Loucy (cell line): ENCODE data around the gene SFTPB.

Source experiments
- H2AFZ ChIP-seq: fragments of 200-600 bp; sonication (generic); 2 replicates; pipeline ENCODE4 v1.6.0; 2016; ENCODE audit warnings: antibody characterized with exemption, mild to moderate bottlenecking, low read length, moderate library complexity
- H3F3A ChIP-seq: fragments of 200-600 bp; 2 replicates; pipeline ENCODE4 v1.6.0; 2016; ENCODE audit warnings: antibody characterized with exemption, low read depth, mild to moderate bottlenecking
- H3K27me3 ChIP-seq: fragments of 200-600 bp; sonication (generic); 2 replicates; pipeline ENCODE4 v1.6.1; 2014; ENCODE audit warnings: low read length, mild to moderate bottlenecking; ENCODE audit not compliant: insufficient read depth, poor library complexity, severe bottlenecking
- H3K36me3 ChIP-seq: fragments of 200-600 bp; sonication (generic); 2 replicates; pipeline ENCODE4 v1.6.1; 2016; ENCODE audit warnings: low read length; ENCODE audit not compliant: insufficient read depth
- H3K4me1 ChIP-seq: fragments of 200-600 bp; sonication (generic); 2 replicates; pipeline ENCODE4 v1.5.1; 2014; ENCODE audit warnings: low read length, mild to moderate bottlenecking; ENCODE audit not compliant: insufficient read depth, poor library complexity, severe bottlenecking
- H3K4me2 ChIP-seq: fragments of 200-600 bp; sonication (generic); 2 replicates; pipeline ENCODE4 v1.6.0; 2014; ENCODE audit warnings: antibody characterized with exemption, low read length, low read depth, mild to moderate bottlenecking; ENCODE audit not compliant: poor library complexity, severe bottlenecking
- H3K4me3 ChIP-seq: fragments of 200-600 bp; sonication (generic); 2 replicates; pipeline ENCODE4 v1.5.1; 2014; ENCODE audit warnings: low read length, mild to moderate bottlenecking, mixed read lengths; ENCODE audit not compliant: poor library complexity, severe bottlenecking
- H3K79me2 ChIP-seq: fragments of 200-600 bp; sonication (generic); 2 replicates; pipeline ENCODE4 v1.6.1; 2014; ENCODE audit warnings: low read length; ENCODE audit not compliant: insufficient read depth
- H3K9ac ChIP-seq: fragments of 200-600 bp; sonication (generic); 2 replicates; pipeline ENCODE4 v1.6.0; 2014; ENCODE audit warnings: mild to moderate bottlenecking, low read depth, low read length, moderate library complexity; ENCODE audit not compliant: poor library complexity, severe bottlenecking
- H3K9me2 ChIP-seq: fragments of 200-600 bp; sonication (generic); replicated peaks from 2 replicates; pipeline ENCODE4 v1.6.1; 2016; ENCODE audit warnings: low read depth, low read length, mixed read lengths
- H3K9me3 ChIP-seq: fragments of 200-600 bp; sonication (generic); 2 replicates; pipeline ENCODE4 v1.6.1; 2014; ENCODE audit warnings: mild to moderate bottlenecking, antibody characterized with exemption, low read length, low read depth; ENCODE audit not compliant: insufficient read depth
- H4K20me1 ChIP-seq: fragments of 200-600 bp; sonication (generic); 2 replicates; pipeline ENCODE4 v1.6.0; 2014; ENCODE audit warnings: antibody characterized with exemption, low read length, mild to moderate bottlenecking; ENCODE audit not compliant: insufficient read depth, poor library complexity, severe bottlenecking
- EZH2phosphoT487 ChIP-seq: fragments of 200-600 bp; IDR thresholded peaks from 2 replicates; pipeline ENCODE4 v1.6.1; 2018; ENCODE audit warnings: antibody characterized with exemption, mild to moderate bottlenecking, moderate library complexity, borderline replicate concordance
- TF ChIP-seq, protein P1 (sequence below): fragments of 200-600 bp; sonication (generic); conservative IDR thresholded peaks from 2 replicates; pipeline ENCODE4 v1.5.1; 2014; ENCODE audit warnings: mild to moderate bottlenecking, antibody characterized with exemption, low read length

The SFTPB gene

DNA sequence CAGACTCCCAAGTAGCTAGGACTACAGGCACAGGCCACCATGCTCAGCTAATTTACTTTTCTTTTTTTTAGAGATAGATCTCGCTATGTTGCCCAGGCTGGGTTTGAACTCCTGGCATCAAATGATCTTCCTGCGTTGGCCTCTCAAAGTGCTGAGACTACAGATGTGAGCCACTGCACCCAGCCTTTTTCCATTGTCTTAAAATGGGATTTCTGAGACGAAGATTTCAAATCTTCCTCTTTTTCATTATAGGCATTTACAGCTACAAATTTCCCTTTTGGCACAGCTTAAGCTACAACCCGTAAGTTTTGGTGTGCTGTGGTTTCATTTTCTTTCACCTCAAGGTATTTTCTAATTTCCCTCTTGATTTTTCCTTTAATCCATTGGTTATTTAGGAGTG, 34.8 kb upstream of the SFTPB start:
- no peaks in the 10 kb centered on the region for H4K20me1 ChIP-seq
- H3K36me3 ChIP-seq: no peaks in the 10 kb centered on the region
- no peaks in the 10 kb centered on the region for H3K27me3 ChIP-seq
- no peaks in the 10 kb centered on the region for H3F3A ChIP-seq
- no peaks in the 10 kb centered on the region for H3K79me2 ChIP-seq
- no peaks in the 10 kb centered on the region for H3K9me3 ChIP-seq
- no peaks in the 10 kb centered on the region for H3K9me2 ChIP-seq
- H3K4me1 ChIP-seq: peaks cover 17% of the 10 kb centered on the region
- no peak for TF ChIP-seq EZH2phosphoT487
- TF ChIP-seq, protein P1, sequence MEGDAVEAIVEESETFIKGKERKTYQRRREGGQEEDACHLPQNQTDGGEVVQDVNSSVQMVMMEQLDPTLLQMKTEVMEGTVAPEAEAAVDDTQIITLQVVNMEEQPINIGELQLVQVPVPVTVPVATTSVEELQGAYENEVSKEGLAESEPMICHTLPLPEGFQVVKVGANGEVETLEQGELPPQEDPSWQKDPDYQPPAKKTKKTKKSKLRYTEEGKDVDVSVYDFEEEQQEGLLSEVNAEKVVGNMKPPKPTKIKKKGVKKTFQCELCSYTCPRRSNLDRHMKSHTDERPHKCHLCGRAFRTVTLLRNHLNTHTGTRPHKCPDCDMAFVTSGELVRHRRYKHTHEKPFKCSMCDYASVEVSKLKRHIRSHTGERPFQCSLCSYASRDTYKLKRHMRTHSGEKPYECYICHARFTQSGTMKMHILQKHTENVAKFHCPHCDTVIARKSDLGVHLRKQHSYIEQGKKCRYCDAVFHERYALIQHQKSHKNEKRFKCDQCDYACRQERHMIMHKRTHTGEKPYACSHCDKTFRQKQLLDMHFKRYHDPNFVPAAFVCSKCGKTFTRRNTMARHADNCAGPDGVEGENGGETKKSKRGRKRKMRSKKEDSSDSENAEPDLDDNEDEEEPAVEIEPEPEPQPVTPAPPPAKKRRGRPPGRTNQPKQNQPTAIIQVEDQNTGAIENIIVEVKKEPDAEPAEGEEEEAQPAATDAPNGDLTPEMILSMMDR: no peak
- H3K4me2 ChIP-seq: no peak overlapping the region
- H3K4me3 ChIP-seq: no peak overlapping the region
- no peak overlapping the region for H2AFZ ChIP-seq
- no peak overlapping the region for H3K9ac ChIP-seq

DNA sequence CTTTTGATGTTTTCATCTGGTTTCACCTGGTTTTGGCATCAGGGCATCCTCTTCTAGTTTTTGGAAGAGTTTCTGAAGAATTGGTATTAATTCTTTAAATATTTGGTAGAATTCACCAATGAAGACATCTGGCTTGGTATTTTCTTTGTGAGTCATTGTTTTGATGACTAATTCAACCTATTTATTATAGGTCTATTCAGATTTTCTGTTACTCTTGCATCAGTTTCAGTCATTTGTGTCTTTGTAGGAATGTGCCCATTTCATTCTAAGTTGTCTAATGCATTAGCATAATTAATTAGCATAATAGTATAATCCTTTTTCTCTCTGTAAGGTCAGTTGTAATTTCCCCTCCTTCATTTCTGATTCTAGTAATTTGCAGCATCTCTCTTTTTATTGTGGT, 34.2 kb upstream of the SFTPB start:
- Histone ChIP-seq H3K9ac (no peak overlapping the region), H3K4me2 (no peak overlapping the region), H3K4me1 (peaks cover 17% of the 10 kb centered on the region)

DNA sequence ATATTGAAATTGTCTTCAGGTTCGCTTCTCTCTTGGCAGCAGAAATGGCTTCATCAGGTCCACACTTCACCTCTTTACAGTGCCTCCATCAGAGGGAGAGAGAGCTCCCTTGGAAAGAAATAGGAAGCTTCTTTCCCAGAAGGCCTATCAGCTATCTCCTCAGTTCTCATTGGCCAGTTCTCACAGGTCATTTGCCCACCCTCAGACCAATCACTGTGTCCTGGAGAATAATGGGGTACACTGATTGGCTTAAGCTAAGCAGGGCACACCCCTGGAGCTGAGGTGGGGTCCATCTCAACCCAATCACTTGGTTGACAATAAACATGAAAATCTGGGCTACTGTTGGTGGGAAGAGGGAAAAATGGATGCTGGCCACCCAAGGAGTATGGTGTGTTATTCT, 31.3 kb upstream of the SFTPB start:
- H3K79me2 ChIP-seq: no peaks in the 10 kb centered on the region
- H3K9me2 ChIP-seq: no peaks in the 10 kb centered on the region
- no peak overlapping the region for H3K4me2 ChIP-seq
- peaks cover 9% of the 10 kb centered on the region for H3K4me1 ChIP-seq
- H3F3A ChIP-seq: no peaks in the 10 kb centered on the region
- no peak overlapping the region for H3K9ac ChIP-seq
- H3K36me3 ChIP-seq: no peaks in the 10 kb centered on the region
- no peak overlapping the region; the same call in 1 of the 2 replicates for H2AFZ ChIP-seq
- no peaks in the 10 kb centered on the region for H4K20me1 ChIP-seq
- no peak overlapping the region for H3K4me3 ChIP-seq
- no peaks in the 10 kb centered on the region for H3K9me3 ChIP-seq
- H3K27me3 ChIP-seq: no peaks in the 10 kb centered on the region
- no peak for TF ChIP-seq EZH2phosphoT487
- TF ChIP-seq, protein P1: no peak

More for the DNA sequence above, 34.2 kb upstream of the SFTPB start:
- no peaks in the 10 kb centered on the region for H3F3A ChIP-seq
- H3K79me2 ChIP-seq: no peaks in the 10 kb centered on the region
- no peak overlapping the region for H3K4me3 ChIP-seq
- H4K20me1 ChIP-seq: no peaks in the 10 kb centered on the region
- H3K9me3 ChIP-seq: no peaks in the 10 kb centered on the region
- H3K27me3 ChIP-seq: no peaks in the 10 kb centered on the region
- no peak overlapping the region for H2AFZ ChIP-seq
- H3K36me3 ChIP-seq: no peaks in the 10 kb centered on the region
- no peak for TF ChIP-seq EZH2phosphoT487
- TF ChIP-seq, protein P1: no peak
- H3K9me2 ChIP-seq: no peaks in the 10 kb centered on the region
